ENCODE results near the gene PADI3.

DNA sequence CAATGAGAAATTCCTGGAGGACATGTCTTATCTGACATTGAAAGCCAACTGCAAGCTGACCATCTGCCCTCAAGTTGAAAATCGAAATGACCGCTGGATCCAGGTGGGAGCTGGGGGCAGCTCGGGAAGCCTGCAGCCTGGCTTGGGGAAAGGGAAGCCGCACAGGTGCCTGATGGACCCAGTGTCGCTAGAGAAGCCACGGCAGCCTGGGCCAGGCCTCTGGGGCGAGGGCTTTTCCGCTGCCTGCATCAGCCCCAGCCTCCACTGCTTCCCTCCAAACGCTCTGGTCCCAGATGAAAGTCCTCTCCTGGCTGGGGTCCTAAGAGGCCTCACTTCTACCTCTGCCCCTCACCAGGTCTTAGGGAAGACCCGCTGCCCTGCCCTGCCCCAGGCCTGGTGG is 18.8 kb upstream of the PADI3 start:
- TF ChIP-seq CTBP1 (IDR thresholded peaks at IDR 0.05; ENCODE audit: borderline replicate concordance) (no peak), FOXK2 (IDR thresholded peaks at IDR 0.05) (no peak), ARNT (IDR thresholded peaks at IDR 0.05) (no peak), TARDBP (IDR thresholded peaks at IDR 0.05) (no peak), SUZ12 (IDR thresholded peaks at IDR 0.05) (no peak), ZNF384 (IDR thresholded peaks at IDR 0.05) (no peak), BHLHE40 (IDR thresholded peaks at IDR 0.05; ENCODE audit: borderline replicate concordance) (no peak), HDGF (IDR thresholded peaks at IDR 0.05; ENCODE audit: borderline replicate concordance) (no peak), FOXM1 (IDR thresholded peaks at IDR 0.05; ENCODE audit: borderline replicate concordance) (no peak), NFRKB (IDR thresholded peaks at IDR 0.05) (no peak), SP1 (IDR thresholded peaks at IDR 0.05) (no peak)

Measured in HEK293T (cell line).